OCI-LY3 (cell line): ENCODE results near the gene SPDYC.

ENCODE experiments used
- EZH2phosphoT487 ChIP-seq: fragments of 200-600 bp; shearing (Covaris generic); IDR thresholded peaks from 2 replicates; pipeline ENCODE4 v1.6.1; 2018; ENCODE audit warnings: antibody characterized with exemption, mixed run types, low read depth
- TF ChIP-seq, protein P1 (sequence below): fragments of 200-600, 300-600 bp; sonication (generic); IDR thresholded peaks from 2 replicates; pipeline ENCODE4 v1.5.1; 2014; ENCODE audit warnings: antibody characterized with exemption, low read length, low read depth

DNA sequence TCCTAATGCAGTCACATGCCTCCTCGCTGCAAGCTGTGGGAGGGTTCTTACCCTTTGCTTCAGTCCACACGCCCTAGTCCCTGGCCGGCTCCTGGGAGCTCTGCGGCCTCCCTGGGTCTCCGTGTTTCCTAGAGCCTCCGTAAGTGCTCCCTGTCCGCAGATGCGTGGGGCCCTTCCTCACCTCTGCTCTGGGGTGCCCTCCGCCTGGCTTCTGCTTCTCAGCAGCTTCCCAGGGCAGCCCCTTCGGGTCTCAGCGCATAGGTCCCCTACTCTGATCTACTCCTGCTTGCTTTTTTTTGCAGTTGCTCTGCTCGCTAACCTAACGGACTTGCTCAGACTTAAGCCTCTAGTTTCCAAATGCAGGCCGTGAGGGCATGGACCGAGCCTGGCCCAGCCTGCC is 34.1 kb downstream of the SPDYC start:
- TF ChIP-seq EZH2phosphoT487, result no peak
- TF ChIP-seq, protein P1, sequence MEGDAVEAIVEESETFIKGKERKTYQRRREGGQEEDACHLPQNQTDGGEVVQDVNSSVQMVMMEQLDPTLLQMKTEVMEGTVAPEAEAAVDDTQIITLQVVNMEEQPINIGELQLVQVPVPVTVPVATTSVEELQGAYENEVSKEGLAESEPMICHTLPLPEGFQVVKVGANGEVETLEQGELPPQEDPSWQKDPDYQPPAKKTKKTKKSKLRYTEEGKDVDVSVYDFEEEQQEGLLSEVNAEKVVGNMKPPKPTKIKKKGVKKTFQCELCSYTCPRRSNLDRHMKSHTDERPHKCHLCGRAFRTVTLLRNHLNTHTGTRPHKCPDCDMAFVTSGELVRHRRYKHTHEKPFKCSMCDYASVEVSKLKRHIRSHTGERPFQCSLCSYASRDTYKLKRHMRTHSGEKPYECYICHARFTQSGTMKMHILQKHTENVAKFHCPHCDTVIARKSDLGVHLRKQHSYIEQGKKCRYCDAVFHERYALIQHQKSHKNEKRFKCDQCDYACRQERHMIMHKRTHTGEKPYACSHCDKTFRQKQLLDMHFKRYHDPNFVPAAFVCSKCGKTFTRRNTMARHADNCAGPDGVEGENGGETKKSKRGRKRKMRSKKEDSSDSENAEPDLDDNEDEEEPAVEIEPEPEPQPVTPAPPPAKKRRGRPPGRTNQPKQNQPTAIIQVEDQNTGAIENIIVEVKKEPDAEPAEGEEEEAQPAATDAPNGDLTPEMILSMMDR, result no peak
